GM12872 (cell line): Measurements from ENCODE around the gene CDC42BPG.

Source experiments
- TF ChIP-seq, protein P1 (sequence below): IDR thresholded peaks from 3 replicates; pipeline ENCODE4 v1.5.1; 2011; ENCODE audit warnings: low read depth, mild to moderate bottlenecking, low read length, moderate library complexity; ENCODE audit not compliant: insufficient read depth

CDC42BPG gene

DNA sequence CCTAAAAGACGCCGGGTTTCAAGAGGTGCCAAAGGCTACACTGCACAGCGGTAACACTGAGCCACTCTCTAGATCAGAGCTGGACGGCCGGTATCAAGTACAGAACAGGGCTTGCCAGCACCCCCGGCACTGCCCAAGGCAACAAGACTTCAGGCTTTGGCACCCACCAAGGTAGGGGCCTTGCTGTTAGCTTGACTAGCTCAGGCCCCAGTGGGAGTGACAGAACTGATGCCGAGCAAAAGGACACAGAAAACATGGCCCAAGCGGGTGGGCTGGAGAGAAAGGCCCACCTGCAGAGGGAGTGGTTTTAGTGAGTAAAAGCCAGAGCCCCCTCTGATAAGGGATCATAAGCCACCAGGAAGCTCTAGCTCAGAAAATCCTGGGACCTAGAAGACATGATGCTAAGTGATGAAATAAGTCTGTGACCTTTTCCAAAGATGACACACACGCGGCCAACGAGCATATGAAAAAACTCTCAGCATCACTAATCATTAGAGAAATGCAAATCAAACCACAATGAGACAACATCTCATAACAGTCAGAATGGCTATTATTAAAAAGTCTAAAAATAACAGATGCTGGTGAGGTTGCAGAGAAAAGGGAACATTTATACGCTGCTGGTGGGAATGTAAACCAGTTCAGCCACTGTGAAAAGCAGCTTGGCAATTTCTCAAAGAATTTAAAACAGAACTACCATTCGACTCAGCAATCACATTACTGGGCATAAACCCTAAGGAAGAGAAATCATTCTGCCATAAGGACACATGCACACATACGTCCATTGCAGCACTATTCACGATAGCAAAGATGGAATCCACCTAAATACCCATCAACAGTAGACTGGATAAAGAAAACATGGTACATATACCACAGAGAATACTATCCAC, 21.1 kb upstream of the CDC42BPG start:
- TF ChIP-seq, protein P1, sequence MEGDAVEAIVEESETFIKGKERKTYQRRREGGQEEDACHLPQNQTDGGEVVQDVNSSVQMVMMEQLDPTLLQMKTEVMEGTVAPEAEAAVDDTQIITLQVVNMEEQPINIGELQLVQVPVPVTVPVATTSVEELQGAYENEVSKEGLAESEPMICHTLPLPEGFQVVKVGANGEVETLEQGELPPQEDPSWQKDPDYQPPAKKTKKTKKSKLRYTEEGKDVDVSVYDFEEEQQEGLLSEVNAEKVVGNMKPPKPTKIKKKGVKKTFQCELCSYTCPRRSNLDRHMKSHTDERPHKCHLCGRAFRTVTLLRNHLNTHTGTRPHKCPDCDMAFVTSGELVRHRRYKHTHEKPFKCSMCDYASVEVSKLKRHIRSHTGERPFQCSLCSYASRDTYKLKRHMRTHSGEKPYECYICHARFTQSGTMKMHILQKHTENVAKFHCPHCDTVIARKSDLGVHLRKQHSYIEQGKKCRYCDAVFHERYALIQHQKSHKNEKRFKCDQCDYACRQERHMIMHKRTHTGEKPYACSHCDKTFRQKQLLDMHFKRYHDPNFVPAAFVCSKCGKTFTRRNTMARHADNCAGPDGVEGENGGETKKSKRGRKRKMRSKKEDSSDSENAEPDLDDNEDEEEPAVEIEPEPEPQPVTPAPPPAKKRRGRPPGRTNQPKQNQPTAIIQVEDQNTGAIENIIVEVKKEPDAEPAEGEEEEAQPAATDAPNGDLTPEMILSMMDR, result no peak

DNA sequence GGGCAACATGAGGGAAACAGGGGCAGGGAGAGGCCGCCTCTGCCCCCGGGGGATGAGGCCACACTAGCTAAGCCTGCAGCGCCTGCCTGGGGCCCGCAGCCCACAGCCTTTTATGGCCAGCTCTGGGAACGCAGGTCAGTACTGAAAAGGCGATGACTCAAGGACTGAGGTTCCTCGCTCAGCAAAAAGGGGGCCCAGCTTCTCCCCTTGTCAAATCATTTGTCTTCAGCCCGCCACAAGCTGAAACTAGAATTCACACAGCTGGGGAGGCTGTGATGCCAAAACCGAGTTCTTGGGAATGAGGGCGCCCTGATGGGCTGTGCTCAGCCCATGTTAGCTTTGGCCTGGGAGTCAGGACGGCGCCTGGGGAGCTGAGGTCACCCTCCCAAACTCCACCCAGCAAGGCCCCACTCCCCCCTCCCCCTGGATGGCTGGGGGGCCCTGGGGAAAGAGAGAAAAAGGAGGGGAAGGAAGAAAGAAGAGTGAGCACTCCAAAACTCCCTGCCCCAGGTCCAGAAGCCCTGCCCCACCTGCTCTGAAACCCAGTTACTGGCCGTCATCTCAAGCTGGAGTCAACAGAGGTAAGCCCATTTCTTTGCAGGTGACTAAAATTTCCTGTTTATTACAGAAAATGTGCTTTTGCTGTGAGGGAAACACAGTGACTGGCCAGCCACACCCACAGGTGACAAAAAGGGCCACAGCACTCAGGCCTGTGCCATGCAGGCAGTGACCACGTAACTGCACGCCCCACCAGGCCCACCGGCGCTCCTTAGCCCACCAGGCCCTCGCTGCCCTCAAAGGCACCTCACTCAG, 20.2 kb upstream of the CDC42BPG start:
- TF ChIP-seq, protein P1, result no peak

DNA sequence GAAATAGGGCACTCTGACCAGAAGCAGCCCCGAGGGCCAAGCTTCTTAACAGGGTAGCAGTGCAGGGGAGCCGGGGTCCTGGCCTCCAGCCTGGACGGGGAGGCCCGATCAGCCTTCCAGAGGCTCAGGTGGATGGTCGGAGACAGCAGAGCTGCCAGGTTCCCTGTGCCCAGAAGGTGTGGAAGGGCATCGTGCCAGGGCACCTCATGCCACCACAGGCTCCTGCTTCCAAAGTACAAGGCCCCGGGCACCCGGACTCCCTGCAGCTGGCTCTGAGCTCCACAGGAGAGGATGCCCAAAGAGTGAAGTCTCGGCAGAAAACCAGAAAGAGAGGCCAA, 19.7 kb upstream of the CDC42BPG start:
- TF ChIP-seq, protein P1, result no peak

DNA sequence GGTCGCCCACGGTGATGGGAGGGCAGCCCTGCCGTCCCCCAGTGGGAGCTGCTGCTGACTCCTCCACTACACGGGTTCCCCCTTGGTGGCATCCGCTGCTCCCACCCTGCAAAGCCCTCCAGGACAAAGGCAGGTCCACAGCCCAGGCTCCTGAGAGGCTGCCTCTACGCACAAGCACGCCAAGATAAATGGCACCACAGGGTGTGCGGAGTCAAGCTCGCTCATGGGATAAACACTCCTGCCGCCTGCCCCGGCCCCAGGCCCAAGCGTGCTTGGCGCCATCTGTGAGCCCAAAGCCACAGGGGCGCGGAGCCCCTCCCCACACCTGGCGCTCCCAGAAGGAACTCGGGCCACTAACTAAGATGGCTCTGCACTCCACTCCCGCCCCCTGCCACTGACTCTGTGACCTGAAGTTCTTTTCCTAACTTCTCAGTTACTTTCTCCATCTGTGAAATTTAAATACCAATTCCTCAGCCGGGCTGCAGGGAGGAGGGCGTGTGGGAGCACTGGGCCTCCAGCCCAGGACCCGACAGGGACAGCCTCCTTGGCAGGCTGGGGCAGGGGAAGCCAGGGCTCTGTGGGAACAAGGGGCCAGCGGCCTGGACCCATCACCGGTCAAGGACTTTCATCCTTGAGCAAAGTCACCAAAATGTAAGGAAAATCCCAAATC, 19.1 kb upstream of the CDC42BPG start:
- TF ChIP-seq, protein P1, result no peak

DNA sequence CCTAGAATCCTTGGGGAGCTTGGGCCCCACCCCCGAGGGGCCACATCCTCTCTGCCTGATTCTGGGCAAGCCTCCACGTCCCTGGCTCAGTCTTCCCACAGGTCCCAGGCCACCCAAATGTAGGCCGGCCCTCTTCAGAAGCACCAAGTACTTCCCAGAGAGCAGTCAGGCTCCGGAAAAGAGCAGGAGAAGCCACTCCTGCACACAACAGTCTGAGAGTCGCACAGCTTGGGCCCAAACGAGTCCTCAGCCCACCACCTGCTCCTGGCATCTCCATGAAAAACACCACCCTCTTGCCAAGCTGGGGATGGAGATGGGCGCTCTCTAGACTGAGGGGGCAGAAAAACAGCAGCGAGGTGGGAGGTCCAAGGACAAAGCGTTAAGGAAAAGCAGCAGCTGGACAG, 18.5 kb upstream of the CDC42BPG start:
- TF ChIP-seq, protein P1, result no peak

DNA sequence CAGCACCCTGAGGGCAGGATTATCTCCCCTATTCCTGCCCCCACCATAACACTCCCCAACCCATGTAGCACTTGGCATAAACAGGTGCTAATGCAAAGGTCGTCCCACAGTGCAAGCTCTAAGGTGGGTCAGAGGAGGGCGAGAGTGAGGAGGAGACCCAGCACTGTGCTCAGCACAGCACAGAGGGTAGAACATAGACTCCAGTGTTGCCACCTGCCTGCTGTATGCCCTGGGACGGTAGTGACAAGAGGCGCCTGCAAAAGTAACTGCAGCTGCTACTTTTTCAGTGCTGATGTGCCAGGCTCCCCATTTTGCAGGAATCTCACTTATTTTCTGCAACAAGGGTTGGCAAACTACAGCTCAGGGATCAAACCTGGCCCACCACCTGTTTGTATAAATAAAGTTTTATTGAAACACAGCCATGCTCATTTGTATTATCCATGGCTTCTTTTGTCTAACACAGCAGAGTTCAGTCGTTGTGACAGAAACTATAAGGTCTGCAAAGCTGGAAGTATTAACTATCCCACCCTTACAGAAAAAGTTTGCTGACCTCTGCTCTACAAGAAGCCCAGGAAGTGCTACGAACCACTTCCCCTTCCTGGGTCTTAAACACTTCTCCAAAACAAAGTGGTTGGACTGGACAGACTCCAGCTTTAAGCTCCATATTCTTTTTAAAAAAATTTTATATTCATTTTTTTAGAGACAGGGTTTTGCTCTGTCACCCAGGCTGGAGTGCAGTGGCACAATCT, 16.9 kb upstream of the CDC42BPG start:
- TF ChIP-seq, protein P1, result no peak
